Body of pancreas (tissue), 4 donors: Measurements from ENCODE around the gene MGAT3. TPM values are rescaled to one million over a fixed set of nuclear protein-coding genes. Genes with fewer than 3 reads are reported as not detected.
"Not testable (repeated sequence)": the region's sequence is repeated elsewhere in the genome, so short reads cannot be mapped to it uniquely, and the experiment has no call there.

Source experiments
- ATAC-seq: fragments of 150-250 bp; one replicate; pipeline ENCODE4 v1.9.1; 2016
- DNase-seq, 4 donors: peaks; one replicate each; pipeline ENCODE4 v3.0.0-alpha.2; 2019
- H3K27ac ChIP-seq, 4 donors: fragments of 200-600 bp; sonication (generic); 1 replicate in 3 of 4; 2 replicates in 1 of 4; pipeline versions ENCODE4 v1.5.1 to v1.6.1; 2016 to 2019; ENCODE audit warnings: mild to moderate bottlenecking in 1 of 4, mixed read lengths in 1 of 4, moderate library complexity in 1 of 4
- H3K27me3 ChIP-seq, 2 donors: fragments of 200-600 bp; sonication (generic); one replicate each; pipeline ENCODE4 v1.6.0; 2016; ENCODE audit warnings: mild to moderate bottlenecking in 1 of 2
- H3K36me3 ChIP-seq, 2 donors: fragments of 200-600 bp; sonication (generic); replicated peaks in 1 of 2; 2 replicates each; pipeline ENCODE4 v1.5.1; 2016; ENCODE audit warnings: low read depth in 2 of 2; ENCODE audit not compliant: insufficient read depth in 1 of 2
- H3K4me1 ChIP-seq: fragments of 200-600 bp; sonication (generic); one replicate; pipeline ENCODE4 v1.6.0; 2016
- H3K4me3 ChIP-seq, 2 donors: fragments of 200-600 bp; sonication (generic); 1 replicate in 1 of 2; 2 replicates in 1 of 2; pipeline ENCODE4 v1.5.1; 2016 to 2019
- H3K9me3 ChIP-seq, 3 donors: fragments of 200-600 bp; sonication (generic); 1 replicate in 2 of 3; 2 replicates in 1 of 3; pipeline ENCODE4 v1.5.1; 2016
- POLR2A ChIP-seq, 3 donors: fragments of 450-650 bp; IDR thresholded peaks; one replicate each; pipeline ENCODE4 v1.6.1; 2016; ENCODE audit warnings: antibody characterized with exemption in 3 of 3, mild to moderate bottlenecking in 2 of 3
- WGBS, 2 donors: methylation state at CpG; one replicate each; pipeline ENCODE4 v1.1.5; 2017; 5-methylcytosine and 5-hydroxymethylcytosine counted together
- intact Hi-C: fragments of 100-400 bp; cut with DNase I; formaldehyde crosslinking; loops from one replicate; pipeline ENCODE4 v1.15.1; 2023
- total RNA-seq, 2 donors: library from RNA; depleted of rRNA; stranded (reverse); fragments of >200 nt; gene quantifications; one replicate each; pipeline ENCODE4 v1.1.0, GENCODE V29; 2016
- TF ChIP-seq, protein P1 (sequence below), 7 experiments: fragments of 450-650 bp in 4 of 7; fragments of 200-600 bp in 3 of 7; sonication (generic) in 3 of 7; IDR thresholded peaks; one replicate each; pipeline ENCODE4 v1.5.1; 2016 to 2019; ENCODE audit warnings: antibody characterized with exemption in 7 of 7

MGAT3 gene
- total RNA-seq, 2 donors from 2014 or later = 0.99 to 2.9 TPM

DNA sequence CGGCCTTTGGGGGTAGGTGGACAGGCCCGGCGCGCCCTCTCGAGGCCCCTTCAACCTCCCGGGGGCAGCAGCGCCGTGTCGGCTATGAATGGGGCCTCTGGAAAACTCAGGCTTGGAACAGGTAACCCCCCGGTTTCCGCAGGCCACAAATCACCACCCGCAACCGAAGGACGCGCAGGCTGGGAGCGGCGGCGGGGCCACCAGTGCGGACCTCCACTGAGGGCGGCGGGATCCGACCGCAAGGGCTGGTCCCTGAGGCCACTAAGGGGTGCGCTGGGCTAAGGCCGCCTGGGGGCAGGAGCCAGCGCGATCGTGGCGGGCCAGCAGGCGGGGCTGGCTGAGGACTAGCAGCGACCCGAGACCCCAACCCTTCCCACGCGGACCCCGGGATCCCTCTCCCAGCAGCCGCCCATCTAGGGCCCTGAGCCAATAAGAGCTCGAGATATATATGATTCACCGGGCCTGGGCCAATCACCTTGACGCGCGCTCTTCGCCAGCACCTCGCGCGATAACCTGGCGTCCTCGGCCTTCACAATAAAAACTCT lies 62.9 kb downstream of the MGAT3 start:
- intact Hi-C loops = no loop called here
- 0% methylated on average over 1 to 47 of the region's 47 CpGs for WGBS, 2 donors
- TF ChIP-seq, protein P1, sequence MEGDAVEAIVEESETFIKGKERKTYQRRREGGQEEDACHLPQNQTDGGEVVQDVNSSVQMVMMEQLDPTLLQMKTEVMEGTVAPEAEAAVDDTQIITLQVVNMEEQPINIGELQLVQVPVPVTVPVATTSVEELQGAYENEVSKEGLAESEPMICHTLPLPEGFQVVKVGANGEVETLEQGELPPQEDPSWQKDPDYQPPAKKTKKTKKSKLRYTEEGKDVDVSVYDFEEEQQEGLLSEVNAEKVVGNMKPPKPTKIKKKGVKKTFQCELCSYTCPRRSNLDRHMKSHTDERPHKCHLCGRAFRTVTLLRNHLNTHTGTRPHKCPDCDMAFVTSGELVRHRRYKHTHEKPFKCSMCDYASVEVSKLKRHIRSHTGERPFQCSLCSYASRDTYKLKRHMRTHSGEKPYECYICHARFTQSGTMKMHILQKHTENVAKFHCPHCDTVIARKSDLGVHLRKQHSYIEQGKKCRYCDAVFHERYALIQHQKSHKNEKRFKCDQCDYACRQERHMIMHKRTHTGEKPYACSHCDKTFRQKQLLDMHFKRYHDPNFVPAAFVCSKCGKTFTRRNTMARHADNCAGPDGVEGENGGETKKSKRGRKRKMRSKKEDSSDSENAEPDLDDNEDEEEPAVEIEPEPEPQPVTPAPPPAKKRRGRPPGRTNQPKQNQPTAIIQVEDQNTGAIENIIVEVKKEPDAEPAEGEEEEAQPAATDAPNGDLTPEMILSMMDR (IDR thresholded peaks at IDR 0.05) = peak in 5 of 7 experiments; percentile 13 to 42 (median 36)
- peak in 1 of 3 donors; percentile 50 for TF ChIP-seq POLR2A (IDR thresholded peaks at IDR 0.05)

DNA sequence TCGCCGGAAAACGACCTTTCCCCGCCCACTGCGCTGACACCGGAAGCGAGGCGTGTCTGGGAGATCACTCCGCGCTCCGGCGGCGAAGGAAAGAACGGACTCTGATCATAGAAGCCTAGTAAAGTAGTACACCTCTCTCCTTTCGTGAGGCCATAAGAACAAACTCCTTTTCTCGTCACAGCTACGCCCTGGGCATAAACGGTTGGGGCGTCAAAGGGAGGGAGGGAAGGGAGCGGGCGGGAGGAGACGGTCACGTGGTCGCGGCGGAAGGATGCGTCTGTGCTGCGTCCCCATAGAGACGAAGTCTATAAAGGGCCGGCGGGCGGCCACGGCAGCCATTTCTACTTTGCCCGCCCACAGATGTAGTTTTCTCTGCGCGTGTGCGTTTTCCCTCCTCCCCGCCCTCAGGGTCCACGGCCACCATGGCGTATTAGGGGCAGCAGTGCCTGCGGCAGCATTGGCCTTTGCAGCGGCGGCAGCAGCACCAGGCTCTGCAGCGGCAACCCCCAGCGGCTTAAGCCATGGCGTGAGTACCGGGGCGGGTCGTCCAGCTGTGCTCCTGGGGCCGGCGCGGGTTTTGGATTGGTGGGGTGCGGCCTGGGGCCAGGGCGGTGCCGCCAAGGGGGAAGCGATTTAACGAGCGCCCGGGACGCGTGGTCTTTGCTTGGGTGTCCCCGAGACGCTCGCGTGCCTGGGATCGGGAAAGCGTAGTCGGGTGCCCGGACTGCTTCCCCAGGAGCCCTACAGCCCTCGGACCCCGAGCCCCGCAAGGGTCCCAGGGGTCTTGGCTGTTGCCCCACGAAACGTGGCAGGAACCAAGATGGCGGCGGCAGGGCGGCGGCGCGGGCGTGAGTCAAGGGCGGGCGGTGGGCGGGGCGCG lies 63.7 kb downstream of the MGAT3 start, which contains the start of gene ATF4:
Gene ATF4, plus strand, starts transcription at position 337 of the 880 bp plus-strand sequence. CDS start 884 bp downstream, outside the sequence.
- DNase-seq (peak; percentile 82 to 98 (median 92)), ATAC-seq (peak; percentile 61)
- H3K9me3 ChIP-seq = no peaks in the 10 kb centered on the region
- TF ChIP-seq, protein P1 (IDR thresholded peaks at IDR 0.05) = no peak
- peak; percentile 99 to 100 (median 100) for TF ChIP-seq POLR2A (IDR thresholded peaks at IDR 0.05)
- peak within 1 kb of the TSS; percentile 99 for H3K4me3 ChIP-seq
- H3K27ac ChIP-seq = peak within 1 kb of the TSS; percentile 97 to 98 (median 98)
- WGBS, 2 donors = 0% methylated on average over 24 to 70 of the region's 86 CpGs
- no peaks in the 10 kb centered on the region for H3K27me3 ChIP-seq
- H3K36me3 ChIP-seq = peaks cover 6 to 13% of the 10 kb centered on the region in 2 donors
- intact Hi-C loops = no loop called here
- H3K4me1 ChIP-seq = peaks cover 47% of the 10 kb centered on the region

More for the DNA sequence above, 62.9 kb downstream of the MGAT3 start:
- peak; percentile 67 to 99 (median 99) for DNase-seq
- Histone ChIP-seq H3K27ac (peak overlapping the region; percentile 97 to 98 (median 98)), H3K4me3 (peak overlapping the region; percentile 92 to 99), H3K9me3 (no peaks in the 10 kb centered on the region), H3K36me3 (peaks cover 6 to 14% of the 10 kb centered on the region in 2 donors), H3K4me1 (peaks cover 41% of the 10 kb centered on the region), H3K27me3 (no peaks in the 10 kb centered on the region)
- ATAC-seq = peak; percentile 90

DNA sequence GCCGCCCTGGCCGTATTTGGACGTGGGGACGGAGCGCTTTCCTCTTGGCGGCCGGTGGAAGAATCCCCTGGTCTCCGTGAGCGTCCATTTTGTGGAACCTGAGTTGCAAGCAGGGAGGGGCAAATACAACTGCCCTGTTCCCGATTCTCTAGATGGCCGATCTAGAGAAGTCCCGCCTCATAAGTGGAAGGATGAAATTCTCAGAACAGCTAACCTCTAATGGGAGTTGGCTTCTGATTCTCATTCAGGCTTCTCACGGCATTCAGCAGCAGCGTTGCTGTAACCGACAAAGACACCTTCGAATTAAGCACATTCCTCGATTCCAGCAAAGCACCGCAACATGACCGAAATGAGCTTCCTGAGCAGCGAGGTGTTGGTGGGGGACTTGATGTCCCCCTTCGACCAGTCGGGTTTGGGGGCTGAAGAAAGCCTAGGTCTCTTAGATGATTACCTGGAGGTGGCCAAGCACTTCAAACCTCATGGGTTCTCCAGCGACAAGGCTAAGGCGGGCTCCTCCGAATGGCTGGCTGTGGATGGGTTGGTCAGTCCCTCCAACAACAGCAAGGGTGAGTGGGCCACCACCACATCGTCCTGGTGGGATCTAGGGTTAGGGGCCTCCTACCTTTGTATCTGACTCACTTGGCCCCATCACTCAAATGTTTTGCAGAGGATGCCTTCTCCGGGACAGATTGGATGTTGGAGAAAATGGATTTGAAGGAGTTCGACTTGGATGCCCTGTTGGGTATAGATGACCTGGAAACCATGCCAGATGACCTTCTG lies 64.5 kb downstream of the MGAT3 start:
- H3K27me3 ChIP-seq, H3K9me3 ChIP-seq, DNase-seq, ATAC-seq, intact Hi-C loops: not testable (repeated sequence)
- Histone ChIP-seq H3K4me1 (peaks cover 47% of the 10 kb centered on the region), H3K4me3 (peak overlapping the region; percentile 99), H3K36me3 (peaks cover 6 to 13% of the 10 kb centered on the region in 2 donors), H3K27ac (peak overlapping the region; percentile 97 to 98 (median 98))
- WGBS, 2 donors = 1 to 4% methylated on average over 6 to 28 of the region's 28 CpGs

DNA sequence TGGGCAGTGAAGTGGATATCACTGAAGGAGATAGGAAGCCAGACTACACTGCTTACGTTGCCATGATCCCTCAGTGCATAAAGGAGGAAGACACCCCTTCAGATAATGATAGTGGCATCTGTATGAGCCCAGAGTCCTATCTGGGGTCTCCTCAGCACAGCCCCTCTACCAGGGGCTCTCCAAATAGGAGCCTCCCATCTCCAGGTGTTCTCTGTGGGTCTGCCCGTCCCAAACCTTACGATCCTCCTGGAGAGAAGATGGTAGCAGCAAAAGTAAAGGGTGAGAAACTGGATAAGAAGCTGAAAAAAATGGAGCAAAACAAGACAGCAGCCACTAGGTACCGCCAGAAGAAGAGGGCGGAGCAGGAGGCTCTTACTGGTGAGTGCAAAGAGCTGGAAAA lies 65.3 kb downstream of the MGAT3 start:
- H3K27me3 ChIP-seq, intact Hi-C loops, H3K9me3 ChIP-seq, DNase-seq, ATAC-seq: not testable (repeated sequence)
- Histone ChIP-seq H3K4me1 (peaks cover 52% of the 10 kb centered on the region), H3K4me3 (peak overlapping the region; percentile 99), H3K36me3 (peaks cover 6 to 13% of the 10 kb centered on the region in 2 donors), H3K27ac (peak overlapping the region in 3 of 4 donors; percentile 97 to 98 (median 98))
- WGBS, 2 donors = 8 to 9% methylated on average over 5 of the region's 5 CpGs

DNA sequence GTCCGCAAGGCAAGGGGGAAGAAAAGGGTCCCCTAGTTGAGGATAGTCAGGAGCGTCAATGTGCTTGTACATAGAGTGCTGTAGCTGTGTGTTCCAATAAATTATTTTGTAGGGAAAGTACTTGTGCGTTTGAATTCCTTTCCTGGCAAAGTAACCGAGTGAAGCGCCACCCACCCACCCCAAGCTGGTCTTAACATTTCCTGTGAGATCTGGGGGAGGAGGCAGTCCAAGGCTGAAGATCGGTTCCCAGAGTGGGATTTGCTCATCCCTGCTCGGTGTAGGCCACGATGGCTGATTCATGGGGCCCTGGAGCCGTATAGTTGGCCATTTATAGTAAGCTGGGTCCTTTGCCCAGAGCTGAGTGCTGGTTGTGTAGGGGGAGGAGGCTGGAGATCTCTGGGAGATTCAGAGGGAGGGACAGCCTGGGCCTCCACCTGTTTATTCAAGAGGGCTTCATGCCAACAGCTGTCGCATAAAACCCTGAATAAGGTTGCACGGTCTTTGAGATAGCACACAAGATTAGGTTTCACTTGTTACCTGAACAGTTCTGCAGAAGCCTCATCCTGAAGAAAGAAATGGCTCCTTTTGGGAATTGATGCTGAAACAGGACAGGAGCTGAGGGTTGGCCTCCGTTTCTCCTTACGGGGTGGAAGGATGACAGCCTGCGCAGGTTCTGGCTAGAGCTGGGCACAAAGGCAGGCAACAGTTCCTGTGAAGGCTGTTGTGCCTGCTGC lies 65.9 kb downstream of the MGAT3 start:
- H3K4me1 ChIP-seq = peaks cover 59% of the 10 kb centered on the region
- WGBS, 2 donors = 8 to 12% methylated on average over 14 of the region's 14 CpGs
- peak; percentile 62 to 72 (median 67) for DNase-seq
- peaks cover 6 to 13% of the 10 kb centered on the region in 2 donors for H3K36me3 ChIP-seq
- no peaks in the 10 kb centered on the region for H3K27me3 ChIP-seq
- no peak for ATAC-seq
- H3K9me3 ChIP-seq = no peaks in the 10 kb centered on the region
- H3K4me3 ChIP-seq = peak overlapping the region in 1 of 2 donors; percentile 99
- intact Hi-C loops = no loop called here
- TF ChIP-seq, protein P1 (IDR thresholded peaks at IDR 0.05) = no peak
- TF ChIP-seq POLR2A (IDR thresholded peaks at IDR 0.05) = peak in 2 of 3 donors; percentile 39 to 51
- peak overlapping the region; percentile 52 to 98 (median 98) for H3K27ac ChIP-seq
